Measurements from ENCODE around the gene KLHL35. TPM values are rescaled to one million over a fixed set of nuclear protein-coding genes. Genes with fewer than 3 reads are reported as not detected.
A peak's percentile ranks its signal among the peaks of the same experiment; 100 is the strongest.

KLHL35 gene
- total and polyA plus RNA-seq, 8 donors: 0.89 to 2.9 (median 1.7) TPM; not detected in 2

GRCh38 chr11:75476739-75477613 lies 44.0 kb upstream of the KLHL35 start:
- peak in 1 of 2 donors; percentile 83 for DNase-seq
- Histone ChIP-seq H3K4me3 (no peak overlapping the region), H3K4me1 (peaks cover 3 to 34% (median 22%) of the 10 kb centered on the region in 4 donors), H3K36me3 (no peaks in the 10 kb centered on the region), H3K9me3 (no peaks in the 10 kb centered on the region), H3K27ac (peak overlapping the region in 4 of 5 donors; percentile 28 to 65 (median 58)), H3K27me3 (no peaks in the 10 kb centered on the region)
- no peak for TF ChIP-seq POLR2AphosphoS5 (IDR thresholded peaks at IDR 0.05)
- intact Hi-C loops (cut with DNase I; ENCODE audit: low total_unique reads): no loop called here
- WGBS, 5 donors: 39 to 57% (median 47%) methylated on average over 6 to 10 of the region's 10 CpGs

GRCh38 chr11:75475767-75476650 lies 43.0 kb upstream of the KLHL35 start:
- intact Hi-C loops (cut with DNase I; ENCODE audit: low total_unique reads): no loop called here
- Histone ChIP-seq H3K4me3 (peak overlapping the region in 1 of 4 donors; percentile 7), H3K4me1 (peaks cover 3 to 34% (median 22%) of the 10 kb centered on the region in 4 donors), H3K27ac (peak overlapping the region; percentile 2 to 65 (median 56)), H3K36me3 (no peaks in the 10 kb centered on the region), H3K9me3 (no peaks in the 10 kb centered on the region), H3K27me3 (no peaks in the 10 kb centered on the region)
- no peak for TF ChIP-seq CTCF (IDR thresholded peaks at IDR 0.05)
- peak in 1 of 2 donors; percentile 30 for DNase-seq
- 67 to 88% (median 75%) methylated on average over 6 to 9 of the region's 9 CpGs for WGBS, 5 donors

- no peaks in the 10 kb centered on the region for H3K9me3 ChIP-seq
- intact Hi-C loops (cut with DNase I; ENCODE audit: low total_unique reads): no loop called here
- 56 to 66% (median 61%) methylated on average over 16 of the region's 16 CpGs for WGBS, 5 donors
- peak overlapping the region in 4 of 5 donors; percentile 53 to 65 (median 59) for H3K27ac ChIP-seq
- H3K4me1 ChIP-seq: peaks cover 3 to 34% (median 22%) of the 10 kb centered on the region in 4 donors
- peak overlapping the region in 2 of 4 donors; percentile 7 to 11 for H3K4me3 ChIP-seq
- TF ChIP-seq POLR2AphosphoS5 (IDR thresholded peaks at IDR 0.05) (no peak), POLR2A (IDR thresholded peaks at IDR 0.05) (no peak), CTCF (IDR thresholded peaks at IDR 0.05) (no peak), EP300 (IDR thresholded peaks at IDR 0.05) (no peak)
- no peaks in the 10 kb centered on the region for H3K36me3 ChIP-seq
- no peaks in the 10 kb centered on the region for H3K27me3 ChIP-seq
- DNase-seq: peak; percentile 33 to 84
Measured at GRCh38 chr11:75474878-75475766, 42.1 kb upstream of the KLHL35 start.

GRCh38 chr11:75474240-75474639 lies 41.2 kb upstream of the KLHL35 start:
- no peaks in the 10 kb centered on the region for H3K36me3 ChIP-seq
- H3K27ac ChIP-seq: no peak overlapping the region
- no peak for DNase-seq
- peaks cover 3 to 34% (median 22%) of the 10 kb centered on the region in 4 donors for H3K4me1 ChIP-seq
- no peaks in the 10 kb centered on the region for H3K27me3 ChIP-seq
- no peaks in the 10 kb centered on the region for H3K9me3 ChIP-seq
- TF ChIP-seq POLR2A (IDR thresholded peaks at IDR 0.05): no peak
- no peak for TF ChIP-seq CTCF (IDR thresholded peaks at IDR 0.05)
- no peak for TF ChIP-seq EP300 (IDR thresholded peaks at IDR 0.05)
- no peak for TF ChIP-seq POLR2AphosphoS5 (IDR thresholded peaks at IDR 0.05)
- no peak overlapping the region for H3K4me3 ChIP-seq
- intact Hi-C loops (cut with DNase I; ENCODE audit: low total_unique reads): no loop called here
- WGBS, 5 donors: 76 to 100% (median 92%) methylated on average over 1 of the region's 1 CpG

Data from stomach (tissue), 9 donors.